HG03521 (cell line): ENCODE measurements around the gene RRH.
A peak's percentile ranks its signal among the peaks of the same experiment; 100 is the strongest.
"Not testable (repeated sequence)": the region's sequence is repeated elsewhere in the genome, so short reads cannot be mapped to it uniquely, and the experiment has no call there.

Experiments used
- ATAC-seq: cut with Tn5 transposase; IDR thresholded peaks from one replicate; pipeline ENCODE4 v1.9.1; 2021; ENCODE audit warnings: mild to moderate bottlenecking, moderate library complexity; ENCODE audit not compliant: unreplicated experiment

The RRH gene

GRCh38 chr4:109836985-109837384 lies 9.2 kb downstream of the RRH start:
- no peak for ATAC-seq

GRCh38 chr4:109846395-109847098 lies 18.8 kb downstream of the RRH start:
- ATAC-seq, result no peak

GRCh38 chr4:109847896-109848442 lies 20.2 kb downstream of the RRH start, which contains the start of gene LRIT3:
TSS of gene LRIT3 (plus strand) at chr4:109848107. CDS start at chr4:109848202, 95 bp downstream.
- ATAC-seq, result no peak

GRCh38 chr4:109848501-109848900 lies 20.7 kb downstream of the RRH start:
- ATAC-seq, result no peak

DNA sequence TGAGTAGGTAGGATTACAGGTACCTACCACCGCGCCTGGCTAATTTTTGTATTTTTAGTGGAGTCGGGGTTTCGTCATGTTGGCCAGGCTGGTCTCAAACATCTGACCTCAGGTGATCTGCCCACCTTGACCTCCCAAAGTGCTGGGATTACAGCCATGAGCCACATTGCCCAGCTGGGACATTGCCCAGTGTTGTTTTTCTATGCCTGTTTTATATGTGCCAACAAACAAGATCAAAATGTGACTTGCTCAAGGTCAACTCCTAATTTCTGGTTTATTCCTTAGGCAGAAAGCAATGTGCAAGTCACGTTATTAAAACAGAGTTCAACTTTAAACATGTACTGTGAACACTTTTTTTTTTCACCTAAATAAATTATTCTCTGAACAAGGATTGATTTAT lies 22.8 kb downstream of the RRH start:
- no peak for ATAC-seq

- not testable (repeated sequence) for ATAC-seq
Measured at GRCh38 chr4:109859426-109860300, 31.9 kb downstream of the RRH start.

DNA sequence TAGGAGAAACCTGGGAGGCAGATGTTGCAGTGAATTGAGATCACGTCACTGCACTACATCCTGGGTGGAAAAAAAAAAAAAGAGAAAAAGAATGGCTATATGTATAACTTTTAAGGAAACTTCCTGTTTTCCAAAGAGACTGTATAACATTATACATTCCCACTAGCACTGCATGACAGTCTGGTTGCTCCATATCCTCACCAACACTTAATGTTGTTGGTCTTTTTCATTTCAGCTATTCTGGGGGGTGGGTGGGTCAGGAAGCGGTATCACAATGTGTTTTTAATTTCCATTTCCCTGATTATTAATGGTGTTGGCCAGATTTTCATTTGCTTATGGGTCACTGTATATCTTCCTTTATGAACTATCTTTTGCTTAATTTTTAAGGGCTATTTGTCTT lies 33.5 kb downstream of the RRH start:
- ATAC-seq, result no peak

DNA sequence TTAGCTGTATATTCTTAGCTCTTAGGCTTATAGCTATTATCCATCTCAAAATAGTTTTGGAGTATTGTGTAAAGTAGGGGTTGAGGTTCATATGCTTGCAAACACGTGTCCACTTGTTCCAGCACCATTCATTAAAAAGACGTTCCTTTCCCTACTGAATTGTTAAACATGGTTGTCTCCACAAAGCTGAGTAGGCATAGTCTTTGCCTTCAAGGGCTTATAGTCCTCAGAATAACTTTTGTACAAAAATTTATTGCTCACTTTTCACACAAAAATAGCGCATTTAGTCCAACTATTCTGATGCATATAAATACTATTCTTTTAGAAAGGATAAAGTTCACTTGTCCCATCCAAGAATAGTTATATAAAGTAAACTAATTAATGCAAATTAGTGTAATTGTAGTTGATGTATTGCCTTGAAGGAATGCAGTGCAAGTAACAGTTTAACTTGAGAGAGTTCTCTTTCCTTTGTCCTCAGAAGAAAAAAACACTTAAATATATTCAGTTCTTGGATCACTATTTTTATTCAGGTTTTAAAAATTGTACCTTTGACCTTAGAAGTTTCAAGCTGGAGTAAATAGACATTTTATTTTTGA lies 34.2 kb downstream of the RRH start:
- ATAC-seq, result no peak

GRCh38 chr4:109864134-109864533 lies 36.4 kb downstream of the RRH start:
- ATAC-seq, result no peak

GRCh38 chr4:109870061-109870460 lies 42.3 kb downstream of the RRH start:
- no peak for ATAC-seq

DNA sequence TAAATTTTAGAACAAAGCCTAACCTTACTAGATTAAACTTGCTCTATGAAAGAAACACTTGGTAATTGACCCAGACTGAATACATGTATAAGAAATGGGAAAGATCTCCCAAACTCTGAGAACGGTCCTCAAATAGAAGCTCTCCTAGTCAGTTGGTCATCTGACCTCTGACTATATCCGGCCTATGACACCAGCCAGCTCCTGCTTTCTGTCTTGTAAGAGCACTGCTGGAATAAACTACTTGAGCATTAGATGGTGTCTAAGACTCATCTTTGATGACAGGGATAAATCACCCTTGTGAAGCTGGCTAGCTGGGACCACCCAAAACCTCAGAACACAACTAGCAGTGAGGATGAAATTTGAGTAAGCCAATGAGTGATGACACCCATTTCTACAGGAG lies 44.3 kb downstream of the RRH start:
- no peak for ATAC-seq

- no peak for ATAC-seq
Measured at GRCh38 chr4:109872950-109873656, 45.3 kb downstream of the RRH start.

DNA sequence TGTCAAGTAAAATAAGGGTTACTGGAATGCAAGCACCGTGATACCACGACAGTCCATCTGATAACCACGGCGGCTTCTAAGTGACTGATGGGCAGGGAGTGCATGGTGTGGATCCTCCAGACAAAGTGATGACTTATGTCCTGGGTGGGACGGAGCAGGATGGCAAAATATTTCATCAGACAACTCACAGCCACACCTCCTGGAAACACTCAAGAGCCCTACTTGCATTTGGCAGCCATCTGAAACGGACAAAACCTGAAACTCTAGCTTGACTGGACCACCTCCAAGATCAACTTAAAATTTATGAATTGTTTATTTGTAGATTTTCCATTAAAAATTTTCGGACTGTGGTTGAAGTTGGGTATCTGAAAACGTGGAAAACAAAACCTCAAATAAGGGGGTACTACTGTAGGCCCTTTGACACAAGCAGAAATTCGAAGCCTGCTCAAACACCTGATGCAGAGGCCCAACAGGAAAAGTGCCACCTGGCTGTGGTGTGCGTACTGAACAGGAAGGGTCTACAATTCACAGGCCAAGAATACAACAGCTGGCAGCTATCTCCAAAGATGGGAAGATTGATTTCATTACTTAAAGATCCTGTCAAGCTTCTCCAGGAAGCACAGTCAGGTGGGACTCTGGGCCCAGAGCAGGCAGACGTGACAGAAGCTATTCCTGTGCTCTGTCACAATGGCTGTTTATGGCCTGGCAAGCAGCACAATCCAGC lies 46.2 kb downstream of the RRH start:
- no peak for ATAC-seq

DNA sequence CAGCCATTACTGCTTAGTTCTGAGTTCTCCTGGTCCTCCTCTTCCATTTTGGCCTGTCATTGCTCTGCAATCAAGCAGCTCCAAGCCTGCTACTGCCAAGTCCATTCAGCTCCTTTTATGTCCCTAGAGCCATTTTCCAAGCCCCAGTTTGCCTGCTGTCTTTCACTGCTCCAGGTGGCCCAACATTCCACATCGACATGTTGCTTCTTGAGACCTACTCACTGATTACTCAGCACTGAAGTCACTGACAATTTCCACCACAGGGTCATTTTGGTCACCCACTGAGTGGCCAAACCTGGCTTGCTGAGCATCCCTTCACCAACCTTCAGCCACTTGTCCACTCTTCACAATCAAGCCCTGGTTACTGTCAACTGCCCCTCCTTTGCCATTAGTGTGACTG lies 47.3 kb downstream of the RRH start:
- no peak for ATAC-seq

DNA sequence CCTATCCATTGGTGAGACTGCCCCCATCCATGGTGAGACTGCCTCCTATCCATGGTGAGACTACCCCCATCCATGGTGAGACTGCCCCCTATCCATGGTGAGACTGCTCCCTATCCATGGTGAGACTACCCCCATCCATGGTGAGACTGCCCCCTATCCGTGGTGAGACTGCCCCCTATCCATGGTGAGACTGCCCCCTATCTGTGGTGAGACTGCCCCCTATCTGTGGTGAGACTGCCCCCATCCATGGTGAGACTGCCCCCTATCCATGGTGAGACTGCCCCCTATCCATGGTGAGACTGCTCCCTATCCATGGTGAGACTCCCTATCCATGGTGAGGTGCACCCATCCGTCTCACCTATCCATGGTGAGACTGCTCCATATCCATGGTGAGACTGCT lies 47.8 kb downstream of the RRH start:
- not testable (repeated sequence) for ATAC-seq

GRCh38 chr4:109876634-109877265 lies 49.0 kb downstream of the RRH start:
- ATAC-seq, result no peak

- ATAC-seq, result peak; percentile 73
Measured at GRCh38 chr4:109877400-109877799, 49.6 kb downstream of the RRH start.

GRCh38 chr4:109878355-109878754 lies 50.6 kb downstream of the RRH start:
- no peak for ATAC-seq

DNA sequence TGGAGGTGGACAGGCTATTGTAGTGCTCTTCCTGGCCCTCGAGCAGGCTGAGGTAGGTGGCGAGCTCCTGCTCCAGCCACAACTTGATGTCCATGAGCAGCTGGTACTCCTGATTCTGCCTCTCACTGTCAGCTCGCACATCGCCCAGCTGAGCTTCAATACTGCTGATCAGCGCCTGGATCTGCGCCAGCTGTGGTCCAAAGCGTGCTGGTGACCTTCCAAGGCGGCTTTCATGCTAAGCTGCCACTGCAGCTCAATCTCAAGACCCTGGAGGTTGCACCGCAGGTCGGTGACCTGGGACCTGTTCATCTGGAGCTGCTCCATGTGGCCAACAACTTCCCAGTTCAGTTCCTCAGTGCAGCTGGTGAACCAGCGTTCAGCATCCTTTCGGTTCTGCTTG lies 51.3 kb downstream of the RRH start:
- no peak for ATAC-seq
